ENCODE data around the gene DYNC1I1. TPM values are rescaled to one million over a fixed set of nuclear protein-coding genes. Genes with fewer than 3 reads are reported as not detected.

DYNC1I1 gene
- total and polyA plus RNA-seq, 2 donors (not counting 3 experiments of a cell fraction or from before 2014, with no cell fraction given): 1.8 to 3.6 TPM

GRCh38 chr7:96135241-96135640 lies 362.9 kb downstream of the DYNC1I1 start:
- Histone ChIP-seq H3K9me1 (replicated peaks; ENCODE audit: control insufficient read depth, extremely low read depth, insufficient read depth, low read length) (no peaks in the 10 kb centered on the region), H3K4me2 (ENCODE audit: insufficient read depth, low read length) (no peak overlapping the region), H3K4me1 (ENCODE audit: control insufficient read depth, extremely low read depth, insufficient read depth, low read length) (no peaks in the 10 kb centered on the region), H3K27ac (ENCODE audit: insufficient read depth, low read depth, low read length) (no peak overlapping the region), H3K9ac (replicated peaks; ENCODE audit: extremely low read depth, insufficient read depth, low read length) (no peak overlapping the region), H4K20me1 (replicated peaks; ENCODE audit: control insufficient read depth, extremely low read depth, insufficient read depth, low read length) (no peaks in the 10 kb centered on the region), H3K9me3 (replicated peaks; ENCODE audit: control insufficient read depth, insufficient read depth, low read length) (no peaks in the 10 kb centered on the region), H3K79me2 (ENCODE audit: control insufficient read depth, insufficient read depth, low read length) (no peaks in the 10 kb centered on the region), H3K27me3 (ENCODE audit: control insufficient read depth in 2 of 2, insufficient read depth in 2 of 2, low read length in 2 of 2) (no peaks in the 10 kb centered on the region), H2AFZ (ENCODE audit: low read depth, low read length) (no peak overlapping the region), H3K36me3 (ENCODE audit: control insufficient read depth in 2 of 2, extremely low read depth in 1 of 2, insufficient read depth in 2 of 2, low read length in 2 of 2) (peaks cover 2% of the 10 kb centered on the region in 2 experiments), H3K4me3 (replicated peaks in 1 of 3; ENCODE audit: insufficient read depth in 1 of 3, low read depth in 1 of 3, low read length in 3 of 3) (no peak overlapping the region)
- FAIRE-seq: no peak
- dilution Hi-C loops (cut with MboI; ENCODE audit: extremely low pct_ligation_motif_present, low sequenced_read_pairs): no loop called here
- BruUV-seq (replicated peaks): no TSS peak
- intact Hi-C loops (cut with micrococcal nuclease): no loop called here
- DNase-seq (ENCODE audit: low read depth, low spot score): no peak
- CTCF ChIA-PET: no interaction called here
- TF ChIP-seq EZH2 (IDR thresholded peaks at IDR 0.05; ENCODE audit: borderline replicate concordance, low read depth, low read length, severe bottlenecking) (no peak), GATA2 (IDR thresholded peaks at IDR 0.05; ENCODE audit: insufficient read depth, insufficient read length, low read depth, low read length) (no peak), FOS (IDR thresholded peaks at IDR 0.05; ENCODE audit: borderline replicate concordance, insufficient read depth, low read length) (no peak), MYC (IDR thresholded peaks at IDR 0.05; ENCODE audit: low read depth, low read length) (no peak), MAX (IDR thresholded peaks at IDR 0.05; ENCODE audit: insufficient read depth, insufficient read length) (no peak), POLR2A (IDR thresholded peaks at IDR 0.05; ENCODE audit: low read depth, low read length) (no peak), JUN (IDR thresholded peaks at IDR 0.05; ENCODE audit: borderline replicate concordance, insufficient read depth, insufficient read length, low read depth) (no peak), POLR2AphosphoS5 (IDR thresholded peaks at IDR 0.05; ENCODE audit: insufficient read depth, low read depth, low read length) (no peak)
- TF ChIP-seq, protein P1, sequence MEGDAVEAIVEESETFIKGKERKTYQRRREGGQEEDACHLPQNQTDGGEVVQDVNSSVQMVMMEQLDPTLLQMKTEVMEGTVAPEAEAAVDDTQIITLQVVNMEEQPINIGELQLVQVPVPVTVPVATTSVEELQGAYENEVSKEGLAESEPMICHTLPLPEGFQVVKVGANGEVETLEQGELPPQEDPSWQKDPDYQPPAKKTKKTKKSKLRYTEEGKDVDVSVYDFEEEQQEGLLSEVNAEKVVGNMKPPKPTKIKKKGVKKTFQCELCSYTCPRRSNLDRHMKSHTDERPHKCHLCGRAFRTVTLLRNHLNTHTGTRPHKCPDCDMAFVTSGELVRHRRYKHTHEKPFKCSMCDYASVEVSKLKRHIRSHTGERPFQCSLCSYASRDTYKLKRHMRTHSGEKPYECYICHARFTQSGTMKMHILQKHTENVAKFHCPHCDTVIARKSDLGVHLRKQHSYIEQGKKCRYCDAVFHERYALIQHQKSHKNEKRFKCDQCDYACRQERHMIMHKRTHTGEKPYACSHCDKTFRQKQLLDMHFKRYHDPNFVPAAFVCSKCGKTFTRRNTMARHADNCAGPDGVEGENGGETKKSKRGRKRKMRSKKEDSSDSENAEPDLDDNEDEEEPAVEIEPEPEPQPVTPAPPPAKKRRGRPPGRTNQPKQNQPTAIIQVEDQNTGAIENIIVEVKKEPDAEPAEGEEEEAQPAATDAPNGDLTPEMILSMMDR (IDR thresholded peaks at IDR 0.05; ENCODE audit: extremely low read depth in 1 of 2, insufficient read depth in 1 of 2, low read depth in 1 of 2, low read length in 2 of 2): no peak
- POLR2A ChIA-PET: no interaction called here
